Kidney epithelial cell (primary cell): ENCODE results near the gene NR3C2. TPM values are rescaled to one million over a fixed set of nuclear protein-coding genes. Genes with fewer than 3 reads are reported as not detected.
A peak's percentile ranks its signal among the peaks of the same experiment; 100 is the strongest.

Experiments
- DNase-seq: peaks from one replicate; pipeline ENCODE4 v3.0.0-alpha.2; 2010; ENCODE audit warnings: low read depth
- H3K27me3 ChIP-seq: 2 replicates; pipeline ENCODE4 v1.6.0; 2011; ENCODE audit warnings: low read length; ENCODE audit not compliant: control insufficient read depth, insufficient read depth
- H3K36me3 ChIP-seq: 2 replicates; pipeline ENCODE4 v1.5.1; 2011; ENCODE audit warnings: low read length; ENCODE audit not compliant: control insufficient read depth, insufficient read depth
- H3K4me3 ChIP-seq: 2 replicates; pipeline ENCODE4 v1.5.1; 2011; ENCODE audit warnings: low read depth, mild to moderate bottlenecking, control low read depth, low read length
- CTCF ChIP-seq: IDR thresholded peaks from 2 replicates; pipeline ENCODE4 v1.5.1; 2011; ENCODE audit warnings: mild to moderate bottlenecking, moderate library complexity, low read length, control low read depth, inconsistent platforms; ENCODE audit not compliant: insufficient read depth, poor library complexity, severe bottlenecking
- total RNA-seq: library from RNA; depleted of rRNA; stranded (reverse); fragments of >200 nt; gene quantifications from 2 replicates; pipeline ENCODE4 v1.2.3, GENCODE V29; 2015

Gene NR3C2
- total RNA-seq, 1 donor from 2014 or later, result 6.5 TPM

GRCh38 chr4:148445860-148446330, 3.7 kb upstream of the NR3C2 start:
- Histone ChIP-seq H3K27me3 (peaks cover 8% of the 10 kb centered on the region), H3K36me3 (no peaks in the 10 kb centered on the region), H3K4me3 (peak overlapping the region; percentile 73)
- no peak for DNase-seq
- no peak for TF ChIP-seq CTCF

- DNase-seq, result no peak
- H3K36me3 ChIP-seq, result no peaks in the 10 kb centered on the region
- H3K4me3 ChIP-seq, result peak overlapping the region; percentile 73
- no peak for TF ChIP-seq CTCF
- peaks cover 8% of the 10 kb centered on the region for H3K27me3 ChIP-seq
Measured at GRCh38 chr4:148445071-148445859, 3.1 kb upstream of the NR3C2 start.

GRCh38 chr4:148444296-148445070, 2.3 kb upstream of the NR3C2 start:
- DNase-seq, result no peak

GRCh38 chr4:148443512-148444295, 1.5 kb upstream of the NR3C2 start:
- no peak for DNase-seq
- no peak for TF ChIP-seq CTCF
- peaks cover 8% of the 10 kb centered on the region for H3K27me3 ChIP-seq
- H3K36me3 ChIP-seq, result no peaks in the 10 kb centered on the region
- peak overlapping the region; percentile 73 for H3K4me3 ChIP-seq

More at GRCh38 chr4:148444296-148445070, 2.3 kb upstream of the NR3C2 start:
- TF ChIP-seq CTCF, result no peak
- Histone ChIP-seq H3K27me3 (peaks cover 8% of the 10 kb centered on the region), H3K4me3 (peak overlapping the region; percentile 73), H3K36me3 (no peaks in the 10 kb centered on the region)

- H3K4me3 ChIP-seq, result peak overlapping the region; percentile 73
- no peak for TF ChIP-seq CTCF
- no peak for DNase-seq
- H3K36me3 ChIP-seq, result no peaks in the 10 kb centered on the region
- peaks cover 8% of the 10 kb centered on the region for H3K27me3 ChIP-seq
Measured at GRCh38 chr4:148442832-148443511, 758 bp upstream of the NR3C2 start.
